ENCODE measurements around the gene ZNF20. TPM values are rescaled to one million over a fixed set of nuclear protein-coding genes. Genes with fewer than 3 reads are reported as not detected.
A peak's percentile ranks its signal among the peaks of the same experiment; 100 is the strongest.

The ZNF20 gene
- total RNA-seq (2014; rRNA removed; shearing (Covaris generic)), result 1.2 TPM in 1 of 2 replicates, not detected in the other

GRCh38 chr19:12139885-12140544 is at the start of gene ZNF20:
Gene ZNF20 (minus strand): TSS chr19:12140350. CDS start chr19:12140182, 168 bp downstream.
- in situ Hi-C loops (cut with HindIII; ENCODE audit: low sequenced_read_pairs), result no loop called here
- peak; percentile 96 for DNase-seq (ENCODE audit: low spot score)

DNA sequence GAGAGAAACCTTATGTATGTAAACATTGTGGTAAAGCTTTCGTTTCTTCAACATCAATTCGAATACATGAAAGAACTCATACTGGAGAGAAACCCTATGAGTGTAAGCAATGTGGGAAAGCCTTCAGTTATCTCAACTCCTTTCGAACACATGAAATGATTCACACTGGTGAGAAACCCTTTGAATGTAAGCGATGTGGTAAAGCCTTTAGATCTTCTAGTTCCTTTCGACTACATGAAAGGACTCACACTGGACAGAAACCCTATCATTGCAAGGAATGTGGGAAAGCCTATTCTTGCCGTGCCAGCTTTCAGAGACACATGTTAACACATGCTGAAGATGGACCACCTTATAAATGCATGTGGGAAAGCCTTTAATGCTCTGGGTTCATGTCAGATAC is 47.5 kb upstream of the ZNF20 start:
- no peak for DNase-seq (ENCODE audit: low spot score)
- in situ Hi-C loops (cut with HindIII; ENCODE audit: low sequenced_read_pairs), result loop anchor here (10.0 kb wide), 1 partner anchor 73 kb away; no protein-coding TSS in a partner anchor

DNA sequence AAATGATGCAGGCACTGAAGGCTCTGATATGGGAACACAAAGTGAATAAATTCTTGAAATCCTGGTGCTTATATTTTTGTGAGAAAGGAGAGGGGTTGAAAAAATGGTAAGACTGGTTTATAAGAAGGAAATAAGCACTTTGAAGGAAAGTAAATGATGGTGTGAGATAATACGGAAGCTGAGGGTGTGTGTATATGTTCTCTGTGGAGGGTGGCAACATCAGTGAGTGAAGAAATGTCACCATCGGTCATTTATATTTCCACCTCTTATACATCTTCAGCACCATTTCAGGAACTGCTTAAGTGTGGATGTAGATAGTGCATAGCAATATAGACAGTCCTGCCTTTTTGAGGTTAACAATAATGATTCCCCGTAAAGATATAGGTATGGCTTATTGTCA is 40.2 kb upstream of the ZNF20 start:
- no peak for DNase-seq (ENCODE audit: low spot score)
- in situ Hi-C loops (cut with HindIII; ENCODE audit: low sequenced_read_pairs), result loop anchor here (10.0 kb wide), 1 partner anchor 66 kb away; no protein-coding TSS in a partner anchor

GRCh38 chr19:12166626-12167025 is 26.5 kb upstream of the ZNF20 start:
- in situ Hi-C loops (cut with HindIII; ENCODE audit: low sequenced_read_pairs), result no loop called here
- no peak for DNase-seq (ENCODE audit: low spot score)

DNA sequence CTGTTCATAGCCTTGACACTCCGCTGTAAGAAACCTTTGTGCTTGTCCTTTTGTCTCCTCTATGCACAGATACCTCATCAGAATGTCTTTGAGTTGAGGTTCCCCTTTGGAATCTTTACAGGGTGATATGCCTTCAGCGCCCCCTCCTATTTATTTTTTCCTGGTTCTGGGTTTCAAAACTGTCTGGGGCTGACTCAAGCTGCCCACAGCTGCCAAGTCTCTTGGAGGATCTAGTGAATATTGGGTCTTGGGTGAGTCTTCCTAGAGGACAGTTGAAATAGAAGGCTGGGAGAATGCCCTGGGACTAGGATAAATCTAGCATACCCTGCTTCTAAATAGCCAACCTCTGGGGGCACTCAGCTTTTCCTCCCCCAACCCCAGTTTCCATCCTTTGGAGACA is 23.7 kb upstream of the ZNF20 start:
- in situ Hi-C loops (cut with HindIII; ENCODE audit: low sequenced_read_pairs), result no loop called here

DNA sequence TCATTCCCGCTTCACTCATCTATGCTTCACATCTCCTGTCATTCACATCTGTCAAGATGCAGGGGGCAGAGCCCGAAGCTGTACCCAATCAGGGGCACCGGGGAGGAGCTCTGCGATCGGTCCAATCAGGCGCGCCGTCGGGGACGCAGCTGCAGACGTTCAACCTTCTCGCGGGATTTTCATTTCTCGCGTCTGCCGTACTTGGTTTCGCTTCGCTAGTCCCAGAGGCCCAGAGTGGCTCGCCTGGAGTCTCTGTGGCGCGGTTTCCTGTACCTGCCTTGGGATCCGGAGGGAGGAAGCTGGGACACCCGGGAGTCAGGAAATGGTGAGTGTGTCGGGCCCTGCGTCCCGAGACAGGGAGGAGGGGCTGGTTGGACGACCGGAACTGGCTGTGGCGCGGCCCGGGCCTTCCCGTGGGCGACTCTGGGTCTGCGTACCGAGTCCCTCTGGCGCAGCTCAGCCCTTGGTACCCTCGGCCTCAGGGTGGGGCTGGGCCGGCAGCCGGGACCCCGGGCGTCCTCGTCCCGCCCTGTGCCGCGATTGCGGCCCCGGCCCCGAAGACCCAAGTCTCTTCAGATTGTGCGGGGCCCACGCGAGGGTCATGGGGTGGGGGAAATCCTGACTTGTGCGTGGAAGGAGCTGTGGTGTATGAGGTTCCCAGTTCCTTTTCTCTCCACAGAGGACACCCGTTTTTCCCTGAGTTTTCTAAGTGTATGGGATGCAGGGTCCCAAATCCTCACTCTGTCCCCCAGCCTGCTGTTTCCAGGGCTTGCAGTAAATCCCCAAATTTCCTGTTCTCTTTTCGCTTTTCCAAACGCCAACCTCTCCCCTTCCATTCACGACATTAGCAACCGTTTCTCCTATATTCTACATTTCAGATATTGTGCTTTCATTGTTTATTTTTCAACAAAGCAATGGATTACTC is 23.0 kb upstream of the ZNF20 start, which contains the start of gene ZNF136:
ZNF136 (plus strand) TSS at position 215 of the 925 bp plus-strand sequence; CDS start at position 323, 108 bp downstream.
- in situ Hi-C loops (cut with HindIII; ENCODE audit: low sequenced_read_pairs), result no loop called here
- DNase-seq (ENCODE audit: low spot score), result peak; percentile 95

More for the DNA sequence above, 23.7 kb upstream of the ZNF20 start:
- no peak for DNase-seq (ENCODE audit: low spot score)

DNA sequence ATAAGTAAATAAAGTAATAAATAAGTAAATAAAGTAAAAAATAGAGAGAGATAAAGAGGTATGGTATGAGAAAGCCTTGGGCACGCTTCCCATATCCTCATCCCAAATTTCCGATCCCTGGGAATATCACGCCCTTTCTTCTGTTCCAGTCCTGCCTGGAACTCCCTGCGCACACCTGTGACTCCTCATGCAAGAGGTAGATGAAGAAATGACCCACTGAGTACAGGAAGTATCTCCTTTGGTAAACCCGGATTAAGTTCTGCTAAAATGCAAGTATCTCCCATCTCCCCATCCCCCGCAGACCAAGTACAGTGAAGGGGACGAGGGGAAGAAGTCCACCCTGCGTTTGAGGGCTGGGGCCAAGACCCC is 22.3 kb upstream of the ZNF20 start:
- no peak for DNase-seq (ENCODE audit: low spot score)
- in situ Hi-C loops (cut with HindIII; ENCODE audit: low sequenced_read_pairs), result no loop called here

DNA sequence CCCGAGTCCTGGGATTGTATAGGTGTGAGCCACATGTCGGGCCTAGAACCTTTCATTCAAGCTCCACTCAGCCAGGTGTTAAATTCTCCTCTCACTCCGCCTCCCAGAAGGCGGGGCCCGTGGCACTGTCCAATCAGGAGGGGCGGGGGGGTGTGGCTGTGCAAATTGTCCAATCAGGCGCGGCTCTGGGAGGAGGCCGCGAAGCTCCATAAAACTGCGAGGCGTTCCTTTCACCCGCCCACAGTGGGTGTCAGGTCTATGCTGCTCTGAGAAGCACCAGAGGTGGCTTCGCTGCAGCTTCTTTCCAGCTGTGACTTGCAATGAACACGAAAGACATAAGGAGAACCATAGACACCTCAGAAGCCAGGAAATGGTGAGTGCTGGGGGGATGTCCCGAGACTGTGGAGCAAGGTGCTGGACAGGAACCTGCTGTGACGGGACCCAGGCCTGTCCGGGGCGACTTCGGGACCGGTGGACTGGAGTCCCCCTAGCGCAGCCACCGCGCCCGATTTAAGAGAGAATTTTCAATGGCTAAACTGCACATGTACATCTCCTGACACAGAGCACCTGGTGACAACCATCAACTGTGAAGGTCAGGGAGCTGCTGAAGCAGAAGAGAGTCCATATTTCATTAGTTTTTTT is 19.7 kb upstream of the ZNF20 start:
- no peak for DNase-seq (ENCODE audit: low spot score)
- in situ Hi-C loops (cut with HindIII; ENCODE audit: low sequenced_read_pairs), result no loop called here

- DNase-seq (ENCODE audit: low spot score), result peak; percentile 97
- in situ Hi-C loops (cut with HindIII; ENCODE audit: low sequenced_read_pairs), result no loop called here
Measured at GRCh38 chr19:12156223-12157058, 16.3 kb upstream of the ZNF20 start, which contains the start of gene ZNF625. Gene ZNF625 (minus strand): TSS chr19:12156734. CDS start chr19:12156558, 176 bp downstream.

DNA sequence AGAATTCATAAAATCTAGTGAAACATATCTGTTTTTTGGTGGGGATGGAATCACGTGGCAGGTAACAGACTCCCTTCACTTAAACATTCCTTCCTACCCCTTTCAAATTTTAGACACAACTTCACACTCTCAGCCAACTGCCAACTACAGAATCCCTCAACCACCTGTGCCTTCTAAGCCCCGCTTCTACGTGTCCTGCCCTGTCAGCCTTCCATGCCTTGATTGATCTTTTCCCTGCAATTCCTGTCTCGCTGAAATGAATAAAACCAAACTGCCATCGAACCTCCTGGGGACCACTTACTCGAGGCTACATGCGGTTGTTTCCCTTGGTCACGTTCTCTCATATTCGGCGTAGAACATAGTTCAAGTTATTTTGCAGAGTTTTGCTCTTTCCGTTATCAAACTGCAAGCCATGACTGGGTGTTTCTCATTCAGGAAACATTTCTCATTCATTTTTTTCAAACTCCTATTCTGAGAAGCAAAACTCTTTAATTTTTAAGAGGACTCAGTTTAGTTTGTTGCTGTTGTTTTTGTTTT is 15.2 kb upstream of the ZNF20 start:
- in situ Hi-C loops (cut with HindIII; ENCODE audit: low sequenced_read_pairs), result no loop called here
- peak; percentile 19 for DNase-seq (ENCODE audit: low spot score)

GRCh38 chr19:12145348-12145747 is 5.2 kb upstream of the ZNF20 start:
- in situ Hi-C loops (cut with HindIII; ENCODE audit: low sequenced_read_pairs), result no loop called here
- no peak for DNase-seq (ENCODE audit: low spot score)

DNA sequence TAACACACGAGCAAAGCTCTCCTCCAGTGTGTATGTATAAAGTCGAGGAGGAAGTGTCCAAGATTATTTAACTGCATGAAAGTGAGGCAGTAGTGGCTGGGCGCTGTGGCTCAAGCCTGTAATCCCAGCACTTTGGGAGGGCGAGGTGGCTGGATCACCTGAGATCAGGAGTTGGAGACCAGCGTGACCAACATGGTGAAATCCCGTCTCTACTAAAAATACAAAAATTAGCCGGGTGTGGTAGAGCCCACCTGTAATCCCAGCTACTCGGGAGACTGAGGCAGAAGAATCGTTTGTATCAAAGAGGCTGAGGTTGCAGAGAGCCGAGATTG is 1.2 kb upstream of the ZNF20 start:
- no peak for DNase-seq (ENCODE audit: low spot score)
- in situ Hi-C loops (cut with HindIII; ENCODE audit: low sequenced_read_pairs), result no loop called here

- in situ Hi-C loops (cut with HindIII; ENCODE audit: low sequenced_read_pairs), result no loop called here
- peak; percentile 88 for DNase-seq (ENCODE audit: low spot score)
Measured at GRCh38 chr19:12140545-12141404, 625 bp upstream of the ZNF20 start.

DNA sequence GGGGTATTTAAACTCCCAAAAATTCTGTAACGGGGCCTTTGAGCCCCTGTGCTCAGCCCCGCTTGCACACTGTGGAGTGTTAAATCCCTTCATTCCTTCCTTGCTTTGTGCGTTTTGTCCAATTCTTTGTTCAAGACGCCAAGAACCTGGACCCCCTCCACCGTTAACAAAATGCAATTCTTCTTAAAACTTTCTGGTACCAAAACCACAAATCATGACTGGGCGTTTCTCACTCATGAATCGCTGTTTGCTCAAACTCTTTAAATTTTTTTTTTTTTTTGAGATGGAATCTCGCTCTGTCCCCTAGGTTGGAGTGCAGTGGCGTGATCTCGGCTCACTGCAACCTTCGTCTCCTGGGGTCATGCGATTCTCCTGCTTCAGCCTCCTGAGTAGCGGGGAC is 881 bp downstream of the ZNF20 start:
- no peak for DNase-seq (ENCODE audit: low spot score)
- in situ Hi-C loops (cut with HindIII; ENCODE audit: low sequenced_read_pairs), result no loop called here

DNA sequence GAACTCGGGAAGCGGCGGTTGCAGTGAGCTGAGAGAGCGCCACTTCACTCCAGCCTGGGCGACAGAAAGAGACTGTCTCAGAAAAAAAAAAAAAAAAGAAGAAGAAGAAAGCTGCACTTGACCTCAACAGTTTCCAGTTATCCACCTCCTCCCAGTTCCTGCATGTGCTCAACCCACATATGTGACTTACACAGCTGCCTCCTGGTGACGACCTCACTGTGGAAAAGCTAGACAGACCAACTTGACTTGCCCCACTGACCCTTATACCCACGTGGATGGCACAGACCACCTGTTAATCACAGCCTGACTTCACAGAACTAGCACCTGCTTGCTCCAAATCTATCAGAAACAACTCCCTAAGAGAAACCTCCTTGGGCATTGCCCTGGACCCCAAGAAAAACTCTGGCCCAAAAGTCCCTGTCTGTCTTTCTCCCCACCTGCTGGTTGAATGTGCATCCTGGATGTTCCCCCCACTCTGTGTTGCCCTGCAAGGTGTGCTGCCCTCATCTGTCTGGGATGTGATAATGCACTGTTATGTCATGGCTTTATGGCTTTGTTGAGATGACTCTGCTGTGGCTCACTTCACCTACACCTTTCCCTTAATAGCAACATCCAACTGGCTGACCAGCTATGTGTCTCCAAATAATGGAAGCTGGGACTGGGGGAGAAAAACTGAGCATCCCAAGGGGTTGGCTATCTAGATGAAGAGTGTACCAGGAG is 2.8 kb downstream of the ZNF20 start:
- DNase-seq (ENCODE audit: low spot score), result no peak
- in situ Hi-C loops (cut with HindIII; ENCODE audit: low sequenced_read_pairs), result no loop called here

DNA sequence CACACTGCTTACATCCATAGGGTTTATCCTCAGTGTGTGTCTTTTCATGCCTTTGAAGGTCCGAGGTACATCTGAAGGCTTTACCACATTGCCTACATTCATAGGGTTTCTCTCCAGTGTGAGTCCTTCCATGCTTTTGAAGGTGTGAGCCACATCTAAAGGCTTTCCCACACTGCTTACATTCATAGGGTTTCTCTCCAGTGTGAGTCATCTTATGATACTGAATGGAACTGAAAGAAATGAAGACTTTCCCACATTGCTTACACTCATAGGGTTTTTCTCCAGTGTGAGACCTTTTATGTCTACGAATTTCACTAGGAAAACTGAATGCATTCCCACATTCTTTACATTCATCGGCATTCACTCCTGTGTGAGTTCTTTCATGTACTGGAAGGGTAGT is 7.1 kb downstream of the ZNF20 start:
- no peak for DNase-seq (ENCODE audit: low spot score)
- in situ Hi-C loops (cut with HindIII; ENCODE audit: low sequenced_read_pairs), result no loop called here

- in situ Hi-C loops (cut with HindIII; ENCODE audit: low sequenced_read_pairs), result no loop called here
- no peak for DNase-seq (ENCODE audit: low spot score)
Measured at GRCh38 chr19:12126707-12127106, 13.4 kb downstream of the ZNF20 start.
